ENCODE data around the gene PDE8A. TPM values are rescaled to one million over a fixed set of nuclear protein-coding genes. Genes with fewer than 3 reads are reported as not detected.

The PDE8A gene
- total RNA-seq, 1 experiment from 2014 or later, result 65.9 TPM

- H3K36me3 Mint-ChIP-seq (ENCODE audit: insufficient read depth, unreplicated experiment), result peaks cover 6% of the 10 kb centered on the region
- H3K4me3 Mint-ChIP-seq (ENCODE audit: low read depth, unreplicated experiment), result no peak overlapping the region
- DNase-seq, result no peak
- no peak overlapping the region for H3K27ac Mint-ChIP-seq (ENCODE audit: unreplicated experiment)
- H3K9me3 Mint-ChIP-seq (ENCODE audit: low read depth, unreplicated experiment), result no peaks in the 10 kb centered on the region
- intact Hi-C loops (cut with micrococcal nuclease; ENCODE audit: unreplicated experiment), result loop anchor here (10.0 kb wide), 1 partner anchor 57 kb away; no protein-coding TSS in a partner anchor
- no TSS peak for BruUV-seq (replicated peaks)
- CTCF ChIA-PET, result no interaction called here
- no peaks in the 10 kb centered on the region for H3K4me1 Mint-ChIP-seq (ENCODE audit: low read depth, unreplicated experiment)
- TF ChIP-seq CTCF (IDR thresholded peaks at IDR 0.05; ENCODE audit: unreplicated experiment), result no peak
- H3K27me3 Mint-ChIP-seq (ENCODE audit: unreplicated experiment), result no peaks in the 10 kb centered on the region
These were observed 116.1 kb downstream of the PDE8A start for GRCh38 chr15:85097725-85098124.

DNA sequence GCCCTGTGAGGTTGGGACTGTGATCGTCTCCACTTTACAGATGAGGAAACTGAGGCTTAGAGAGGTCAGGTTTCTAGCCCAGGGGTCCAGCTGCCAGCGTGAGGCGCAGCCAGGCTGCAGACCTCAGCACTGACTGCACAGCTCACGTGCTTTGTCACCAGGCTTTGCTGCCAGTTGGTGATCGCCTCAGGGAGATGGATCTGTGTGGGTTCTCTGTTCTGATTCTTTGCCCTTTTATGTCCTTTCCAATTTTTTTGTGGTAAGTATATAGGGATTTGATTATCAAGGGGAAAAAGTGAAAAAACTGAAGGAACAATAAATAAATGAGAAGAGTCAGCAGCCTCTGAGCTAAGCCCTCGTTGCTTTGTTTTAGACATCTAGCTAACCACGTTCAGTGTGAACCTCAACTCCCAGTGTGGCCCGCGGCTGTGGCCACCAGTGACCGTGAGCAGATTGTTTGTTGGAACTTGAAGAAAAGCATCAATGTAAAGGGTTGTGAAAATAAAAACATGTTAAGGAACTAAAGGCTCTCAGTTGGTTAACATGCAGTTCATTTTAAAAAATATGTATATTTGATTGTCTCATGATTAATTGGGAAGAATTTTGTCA is 117.6 kb downstream of the PDE8A start:
- H3K4me3 Mint-ChIP-seq (ENCODE audit: low read depth, unreplicated experiment), result no peak overlapping the region
- intact Hi-C loops (cut with micrococcal nuclease; ENCODE audit: unreplicated experiment), result loop anchor here (10.0 kb wide), 1 partner anchor 56 kb away; no protein-coding TSS in a partner anchor
- no peak overlapping the region for H3K27ac Mint-ChIP-seq (ENCODE audit: unreplicated experiment)
- no peaks in the 10 kb centered on the region for H3K27me3 Mint-ChIP-seq (ENCODE audit: unreplicated experiment)
- H3K9me3 Mint-ChIP-seq (ENCODE audit: low read depth, unreplicated experiment), result no peaks in the 10 kb centered on the region
- CTCF ChIA-PET, result no interaction called here
- no peak for DNase-seq
- BruUV-seq (replicated peaks), result no TSS peak
- H3K4me1 Mint-ChIP-seq (ENCODE audit: low read depth, unreplicated experiment), result no peaks in the 10 kb centered on the region
- no peak for TF ChIP-seq CTCF (IDR thresholded peaks at IDR 0.05; ENCODE audit: unreplicated experiment)
- no peaks in the 10 kb centered on the region for H3K36me3 Mint-ChIP-seq (ENCODE audit: insufficient read depth, unreplicated experiment)

GRCh38 chr15:85100186-85100937 is 118.7 kb downstream of the PDE8A start:
- H3K27me3 Mint-ChIP-seq (ENCODE audit: unreplicated experiment), result no peaks in the 10 kb centered on the region
- no peak overlapping the region for H3K27ac Mint-ChIP-seq (ENCODE audit: unreplicated experiment)
- peaks cover 5% of the 10 kb centered on the region for H3K36me3 Mint-ChIP-seq (ENCODE audit: insufficient read depth, unreplicated experiment)
- no peaks in the 10 kb centered on the region for H3K9me3 Mint-ChIP-seq (ENCODE audit: low read depth, unreplicated experiment)
- TF ChIP-seq CTCF (IDR thresholded peaks at IDR 0.05; ENCODE audit: unreplicated experiment), result no peak
- DNase-seq, result no peak
- no TSS peak for BruUV-seq (replicated peaks)
- CTCF ChIA-PET, result no interaction called here
- no peak overlapping the region for H3K4me3 Mint-ChIP-seq (ENCODE audit: low read depth, unreplicated experiment)
- intact Hi-C loops (cut with micrococcal nuclease; ENCODE audit: unreplicated experiment), result no loop called here
- H3K4me1 Mint-ChIP-seq (ENCODE audit: low read depth, unreplicated experiment), result no peaks in the 10 kb centered on the region

- intact Hi-C loops (cut with micrococcal nuclease; ENCODE audit: unreplicated experiment), result no loop called here
- DNase-seq, result no peak
- no peak overlapping the region for H3K27ac Mint-ChIP-seq (ENCODE audit: unreplicated experiment)
- TF ChIP-seq CTCF (IDR thresholded peaks at IDR 0.05; ENCODE audit: unreplicated experiment), result no peak
- no peaks in the 10 kb centered on the region for H3K9me3 Mint-ChIP-seq (ENCODE audit: low read depth, unreplicated experiment)
- no peaks in the 10 kb centered on the region for H3K27me3 Mint-ChIP-seq (ENCODE audit: unreplicated experiment)
- CTCF ChIA-PET, result no interaction called here
- peaks cover 5% of the 10 kb centered on the region for H3K36me3 Mint-ChIP-seq (ENCODE audit: insufficient read depth, unreplicated experiment)
- no peaks in the 10 kb centered on the region for H3K4me1 Mint-ChIP-seq (ENCODE audit: low read depth, unreplicated experiment)
- H3K4me3 Mint-ChIP-seq (ENCODE audit: low read depth, unreplicated experiment), result no peak overlapping the region
- no TSS peak for BruUV-seq (replicated peaks)
These were observed 122.9 kb downstream of the PDE8A start for GRCh38 chr15:85104584-85104983.

Data from Calu3 (cell line).